PFSK-1 (cell line): ENCODE measurements around the gene NAPSA.

Experiments used
- FOXP2 ChIP-seq: optimal IDR thresholded peaks from 2 replicates; pipeline ENCODE3; 2011; ENCODE audit warnings: borderline replicate concordance, control low read depth, inconsistent platforms; ENCODE audit not compliant: insufficient read depth; ENCODE audit errors: extremely low read length, extremely low read depth
- POLR2AphosphoS5 ChIP-seq: IDR thresholded peaks from 2 replicates; pipeline ENCODE4 v1.6.1; 2012; ENCODE audit warnings: low read depth, mild to moderate bottlenecking, control low read depth, low read length, moderate library complexity
- SIN3A ChIP-seq: IDR thresholded peaks from 2 replicates; pipeline ENCODE4 v1.6.1; 2012; ENCODE audit warnings: mild to moderate bottlenecking, low read length, moderate library complexity, borderline replicate concordance; ENCODE audit not compliant: insufficient read depth
- TAF1 ChIP-seq: IDR thresholded peaks from 2 replicates; pipeline ENCODE4 v1.6.1; 2012; ENCODE audit warnings: low read length, control low read depth, borderline replicate concordance; ENCODE audit not compliant: insufficient read depth
- TF ChIP-seq, protein P1 (sequence below), 2 experiments: IDR thresholded peaks; 2 replicates each; pipeline versions ENCODE4 v1.6.1 to v1.8.0; 2011 to 2012; ENCODE audit warnings: low read depth in 2 of 2, low read length in 2 of 2, control low read depth in 1 of 2, inconsistent platforms in 1 of 2, mild to moderate bottlenecking in 1 of 2, moderate library complexity in 1 of 2; ENCODE audit not compliant: insufficient read depth in 1 of 2

Gene NAPSA

DNA sequence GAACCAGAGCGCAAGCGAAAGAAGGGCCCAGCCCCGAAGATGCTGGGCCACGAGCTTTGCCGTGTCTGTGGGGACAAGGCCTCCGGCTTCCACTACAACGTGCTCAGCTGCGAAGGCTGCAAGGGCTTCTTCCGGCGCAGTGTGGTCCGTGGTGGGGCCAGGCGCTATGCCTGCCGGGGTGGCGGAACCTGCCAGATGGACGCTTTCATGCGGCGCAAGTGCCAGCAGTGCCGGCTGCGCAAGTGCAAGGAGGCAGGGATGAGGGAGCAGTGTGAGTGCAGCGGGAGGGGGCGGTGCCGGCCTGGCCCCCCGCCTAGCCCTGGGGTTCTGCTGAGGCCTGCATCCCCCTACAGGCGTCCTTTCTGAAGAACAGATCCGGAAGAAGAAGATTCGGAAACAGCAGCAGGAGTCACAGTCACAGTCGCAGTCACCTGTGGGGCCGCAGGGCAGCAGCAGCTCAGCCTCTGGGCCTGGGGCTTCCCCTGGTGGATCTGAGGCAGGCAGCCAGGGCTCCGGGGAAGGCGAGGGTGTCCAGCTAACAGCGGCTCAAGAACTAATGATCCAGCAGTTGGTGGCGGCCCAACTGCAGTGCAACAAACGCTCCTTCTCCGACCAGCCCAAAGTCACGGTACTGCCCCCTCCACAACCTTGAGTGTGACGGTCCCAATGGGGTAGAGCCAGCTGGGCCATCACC is 12.9 kb upstream of the NAPSA start:
- TF ChIP-seq, protein P1, sequence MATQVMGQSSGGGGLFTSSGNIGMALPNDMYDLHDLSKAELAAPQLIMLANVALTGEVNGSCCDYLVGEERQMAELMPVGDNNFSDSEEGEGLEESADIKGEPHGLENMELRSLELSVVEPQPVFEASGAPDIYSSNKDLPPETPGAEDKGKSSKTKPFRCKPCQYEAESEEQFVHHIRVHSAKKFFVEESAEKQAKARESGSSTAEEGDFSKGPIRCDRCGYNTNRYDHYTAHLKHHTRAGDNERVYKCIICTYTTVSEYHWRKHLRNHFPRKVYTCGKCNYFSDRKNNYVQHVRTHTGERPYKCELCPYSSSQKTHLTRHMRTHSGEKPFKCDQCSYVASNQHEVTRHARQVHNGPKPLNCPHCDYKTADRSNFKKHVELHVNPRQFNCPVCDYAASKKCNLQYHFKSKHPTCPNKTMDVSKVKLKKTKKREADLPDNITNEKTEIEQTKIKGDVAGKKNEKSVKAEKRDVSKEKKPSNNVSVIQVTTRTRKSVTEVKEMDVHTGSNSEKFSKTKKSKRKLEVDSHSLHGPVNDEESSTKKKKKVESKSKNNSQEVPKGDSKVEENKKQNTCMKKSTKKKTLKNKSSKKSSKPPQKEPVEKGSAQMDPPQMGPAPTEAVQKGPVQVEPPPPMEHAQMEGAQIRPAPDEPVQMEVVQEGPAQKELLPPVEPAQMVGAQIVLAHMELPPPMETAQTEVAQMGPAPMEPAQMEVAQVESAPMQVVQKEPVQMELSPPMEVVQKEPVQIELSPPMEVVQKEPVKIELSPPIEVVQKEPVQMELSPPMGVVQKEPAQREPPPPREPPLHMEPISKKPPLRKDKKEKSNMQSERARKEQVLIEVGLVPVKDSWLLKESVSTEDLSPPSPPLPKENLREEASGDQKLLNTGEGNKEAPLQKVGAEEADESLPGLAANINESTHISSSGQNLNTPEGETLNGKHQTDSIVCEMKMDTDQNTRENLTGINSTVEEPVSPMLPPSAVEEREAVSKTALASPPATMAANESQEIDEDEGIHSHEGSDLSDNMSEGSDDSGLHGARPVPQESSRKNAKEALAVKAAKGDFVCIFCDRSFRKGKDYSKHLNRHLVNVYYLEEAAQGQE (IDR thresholded peaks at IDR 0.05; ENCODE audit: insufficient read depth in 1 of 2, low read depth in 2 of 2, low read length in 2 of 2), result no peak
- TF ChIP-seq FOXP2 (no peak), POLR2AphosphoS5 (no peak), SIN3A (no peak), TAF1 (no peak)

DNA sequence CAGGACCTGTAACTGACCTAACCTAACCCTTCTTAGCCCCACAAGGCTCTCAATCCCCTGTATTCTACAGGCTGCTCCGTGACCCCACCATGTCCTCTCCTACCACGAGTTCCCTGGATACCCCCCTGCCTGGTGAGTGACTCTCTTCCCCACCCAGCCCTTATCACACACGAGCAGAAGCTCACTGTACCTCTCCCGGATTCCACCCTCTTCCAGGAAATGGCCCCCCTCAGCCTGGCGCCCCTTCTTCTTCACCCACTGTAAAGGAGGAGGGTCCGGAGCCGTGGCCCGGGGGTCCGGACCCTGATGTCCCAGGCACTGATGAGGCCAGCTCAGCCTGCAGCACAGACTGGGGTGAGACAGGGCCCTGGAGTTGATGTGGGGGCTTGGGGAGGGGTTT is 12.1 kb upstream of the NAPSA start:
- TF ChIP-seq SIN3A (no peak), TAF1 (no peak), POLR2AphosphoS5 (no peak), FOXP2 (no peak)
- TF ChIP-seq, protein P1 (IDR thresholded peaks at IDR 0.05; ENCODE audit: insufficient read depth in 1 of 2, low read depth in 2 of 2, low read length in 2 of 2), result no peak

DNA sequence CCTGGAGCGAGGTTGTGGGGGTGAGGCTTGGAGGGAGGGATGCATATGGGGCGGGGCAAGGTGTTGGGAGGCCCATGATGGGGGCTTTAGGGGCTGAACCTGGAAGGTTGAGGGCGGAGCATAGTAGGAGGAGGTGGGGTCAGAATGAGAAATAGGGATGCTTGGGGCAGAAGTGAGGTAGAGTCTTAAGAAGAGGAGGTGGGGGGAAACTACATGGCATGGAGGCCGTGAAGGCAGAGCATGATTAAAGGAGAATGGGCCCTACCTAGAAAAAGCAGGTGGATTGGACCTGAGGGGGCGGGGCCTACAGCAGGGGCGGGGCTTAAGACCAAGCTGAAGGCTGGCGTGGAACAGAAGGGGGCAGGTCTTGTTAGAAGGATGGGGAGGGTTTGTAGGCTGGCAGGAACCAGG is 11.6 kb upstream of the NAPSA start:
- TF ChIP-seq, protein P1 (IDR thresholded peaks at IDR 0.05; ENCODE audit: insufficient read depth in 1 of 2, low read depth in 2 of 2, low read length in 2 of 2), result no peak
- TF ChIP-seq SIN3A (no peak), FOXP2 (no peak), POLR2AphosphoS5 (no peak), TAF1 (no peak)

DNA sequence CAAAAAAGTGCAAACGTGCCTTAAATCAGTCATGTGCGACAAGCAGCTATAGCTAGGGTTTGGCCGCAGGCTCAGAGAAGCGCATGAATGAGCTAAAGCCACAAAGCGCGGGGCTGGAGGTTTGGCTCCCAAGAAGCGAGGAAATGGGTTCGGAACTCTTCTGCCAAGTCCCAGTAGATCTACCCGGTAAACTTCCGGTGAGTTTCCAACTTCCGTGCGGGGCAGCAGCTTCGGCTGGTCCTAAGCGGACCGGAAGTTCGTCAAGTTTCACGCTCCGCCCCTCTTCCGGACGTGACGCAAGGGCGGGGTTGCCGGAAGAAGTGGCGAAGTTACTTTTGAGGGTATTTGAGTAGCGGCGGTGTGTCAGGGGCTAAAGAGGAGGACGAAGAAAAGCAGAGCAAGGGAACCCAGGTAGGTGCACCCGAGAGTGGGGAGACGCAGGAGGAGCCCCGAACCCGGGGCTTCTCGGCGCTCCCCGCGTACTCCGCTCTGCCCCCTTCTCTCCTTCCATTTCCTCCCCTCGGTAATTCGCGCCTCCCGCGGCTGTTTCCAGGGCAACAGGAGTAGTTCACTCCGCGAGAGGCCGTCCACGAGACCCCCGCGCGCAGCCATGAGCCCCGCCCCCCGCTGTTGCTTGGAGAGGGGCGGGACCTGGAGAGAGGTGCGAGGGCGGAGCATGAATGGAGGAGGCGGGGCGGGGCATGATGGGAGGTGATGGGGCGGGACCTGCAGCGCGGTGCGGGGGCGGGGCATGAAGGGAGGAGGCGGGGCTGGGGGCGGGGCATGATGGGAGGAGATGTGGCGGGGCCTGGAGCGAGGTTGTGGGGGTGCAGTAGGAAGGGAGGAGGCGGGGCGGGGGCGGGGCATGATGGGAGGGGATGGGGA is 11.0 kb upstream of the NAPSA start, which contains the start of gene NR1H2:
Gene NR1H2, plus strand, starts transcription at position 292 of the 885 bp plus-strand sequence. CDS start 1,149 bp downstream, outside the sequence.
- TF ChIP-seq TAF1, result peak; percentile 86; the same call in 1 of the 2 replicates
- TF ChIP-seq, protein P1 (IDR thresholded peaks at IDR 0.05; ENCODE audit: insufficient read depth in 1 of 2, low read depth in 2 of 2, low read length in 2 of 2), result peak in 1 of 2 experiments; percentile 41; a peak in 1 of 4 replicates
- peak; percentile 34 for TF ChIP-seq FOXP2
- TF ChIP-seq SIN3A, result no peak; the same call in 1 of the 2 replicates
- TF ChIP-seq POLR2AphosphoS5, result peak; percentile 86
